ENCODE measurements around the gene ELOB. TPM values are rescaled to one million over a fixed set of nuclear protein-coding genes. Genes with fewer than 3 reads are reported as not detected.

ELOB gene
- total RNA-seq, 4 donors from 2014 or later: 186 to 446 (median 288) TPM

DNA sequence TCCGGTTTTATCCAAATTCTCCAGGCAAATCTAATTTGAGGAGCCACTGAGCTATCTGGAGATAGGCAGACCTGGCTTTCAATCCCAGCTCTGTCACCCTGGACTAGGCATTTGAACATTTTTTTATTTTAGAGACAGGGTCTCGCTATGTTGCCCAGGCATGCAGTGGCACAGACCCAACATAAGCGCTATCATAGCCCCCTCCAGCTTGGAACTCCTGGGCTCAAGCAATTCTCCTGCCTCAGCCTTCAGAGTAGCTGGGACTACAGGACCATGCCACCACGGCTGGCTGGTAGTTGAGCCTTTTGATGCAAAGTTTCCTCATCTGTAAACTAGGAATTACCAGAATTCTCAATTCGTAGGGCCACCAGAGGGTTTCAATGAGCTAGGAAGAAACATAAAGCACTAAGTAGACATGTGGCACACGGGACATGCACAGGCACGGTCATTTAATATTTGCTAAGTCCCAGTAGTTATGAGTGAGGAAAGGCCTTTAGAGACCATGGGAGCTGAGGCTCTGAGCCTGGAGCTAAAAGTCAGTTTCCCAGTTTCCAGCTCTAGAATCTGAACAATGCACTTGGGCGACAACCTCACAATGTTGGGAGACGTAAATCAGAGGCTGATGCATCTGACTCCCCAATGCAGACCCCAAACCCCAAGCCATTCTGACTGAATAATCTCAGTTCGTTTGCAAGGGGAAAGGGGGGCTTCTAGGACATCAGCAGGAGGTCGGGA lies 1.1 kb downstream of the ELOB start:
- Histone ChIP-seq H3K4me3 (peak overlapping the region; percentile 88 to 99 (median 98)), H3K27ac (peak overlapping the region; percentile 100), H3K27me3 (no peaks in the 10 kb centered on the region), H3K36me3 (peaks cover 9 to 46% (median 13%) of the 10 kb centered on the region in 3 donors), H3K9me3 (no peaks in the 10 kb centered on the region), H3K4me1 (peaks cover 16 to 73% (median 28%) of the 10 kb centered on the region in 3 donors)
- intact Hi-C loops (cut with DNase I): no loop called here
- TF ChIP-seq POLR2A (IDR thresholded peaks at IDR 0.05): no peak
- TF ChIP-seq, protein P1, sequence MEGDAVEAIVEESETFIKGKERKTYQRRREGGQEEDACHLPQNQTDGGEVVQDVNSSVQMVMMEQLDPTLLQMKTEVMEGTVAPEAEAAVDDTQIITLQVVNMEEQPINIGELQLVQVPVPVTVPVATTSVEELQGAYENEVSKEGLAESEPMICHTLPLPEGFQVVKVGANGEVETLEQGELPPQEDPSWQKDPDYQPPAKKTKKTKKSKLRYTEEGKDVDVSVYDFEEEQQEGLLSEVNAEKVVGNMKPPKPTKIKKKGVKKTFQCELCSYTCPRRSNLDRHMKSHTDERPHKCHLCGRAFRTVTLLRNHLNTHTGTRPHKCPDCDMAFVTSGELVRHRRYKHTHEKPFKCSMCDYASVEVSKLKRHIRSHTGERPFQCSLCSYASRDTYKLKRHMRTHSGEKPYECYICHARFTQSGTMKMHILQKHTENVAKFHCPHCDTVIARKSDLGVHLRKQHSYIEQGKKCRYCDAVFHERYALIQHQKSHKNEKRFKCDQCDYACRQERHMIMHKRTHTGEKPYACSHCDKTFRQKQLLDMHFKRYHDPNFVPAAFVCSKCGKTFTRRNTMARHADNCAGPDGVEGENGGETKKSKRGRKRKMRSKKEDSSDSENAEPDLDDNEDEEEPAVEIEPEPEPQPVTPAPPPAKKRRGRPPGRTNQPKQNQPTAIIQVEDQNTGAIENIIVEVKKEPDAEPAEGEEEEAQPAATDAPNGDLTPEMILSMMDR (IDR thresholded peaks at IDR 0.05): no peak
- no peak for DNase-seq
- 22 to 38% methylated on average over 8 to 9 of the region's 11 CpGs for WGBS, 2 donors

DNA sequence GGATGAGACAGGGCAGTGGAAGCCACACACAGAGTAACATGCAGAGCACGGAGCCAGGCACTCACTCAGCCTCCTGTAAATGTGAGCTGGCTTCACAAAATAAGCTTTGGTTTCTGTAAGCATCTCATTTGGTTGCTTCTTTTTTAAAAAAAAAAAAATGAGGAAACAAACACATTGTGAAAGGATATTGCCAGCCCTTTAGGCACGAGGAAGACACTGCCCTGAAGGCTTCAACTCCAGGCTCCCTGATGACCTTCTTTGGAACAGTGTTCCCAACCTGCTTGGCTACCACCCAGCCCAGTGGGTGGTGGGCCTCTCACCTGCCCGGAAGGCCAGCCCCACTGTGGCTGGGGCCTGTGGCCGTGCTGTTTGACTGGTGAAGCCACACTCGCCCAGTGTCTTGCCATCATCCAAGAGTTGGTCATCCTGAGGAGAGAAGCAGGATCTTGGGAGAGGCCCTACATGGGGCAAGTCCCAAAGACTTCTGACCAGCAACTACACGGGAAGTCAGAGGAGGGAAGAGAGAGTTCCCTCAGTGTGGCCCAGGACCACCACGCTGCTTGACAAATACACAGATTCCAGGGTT lies 1.9 kb downstream of the ELOB start:
- H3K4me1 ChIP-seq: peaks cover 16 to 80% (median 35%) of the 10 kb centered on the region in 3 donors
- peaks cover 14 to 53% (median 20%) of the 10 kb centered on the region in 3 donors for H3K36me3 ChIP-seq
- TF ChIP-seq, protein P1 (IDR thresholded peaks at IDR 0.05): no peak
- no peak for TF ChIP-seq POLR2A (IDR thresholded peaks at IDR 0.05)
- no peaks in the 10 kb centered on the region for H3K9me3 ChIP-seq
- H3K27me3 ChIP-seq: no peaks in the 10 kb centered on the region
- peak overlapping the region in 1 of 4 donors; percentile 98 for H3K4me3 ChIP-seq
- no peak for DNase-seq
- peak overlapping the region in 2 of 4 donors; percentile 24 to 100 for H3K27ac ChIP-seq
- intact Hi-C loops (cut with DNase I): no loop called here
- 59 to 72% methylated on average over 3 to 4 of the region's 7 CpGs for WGBS, 2 donors

DNA sequence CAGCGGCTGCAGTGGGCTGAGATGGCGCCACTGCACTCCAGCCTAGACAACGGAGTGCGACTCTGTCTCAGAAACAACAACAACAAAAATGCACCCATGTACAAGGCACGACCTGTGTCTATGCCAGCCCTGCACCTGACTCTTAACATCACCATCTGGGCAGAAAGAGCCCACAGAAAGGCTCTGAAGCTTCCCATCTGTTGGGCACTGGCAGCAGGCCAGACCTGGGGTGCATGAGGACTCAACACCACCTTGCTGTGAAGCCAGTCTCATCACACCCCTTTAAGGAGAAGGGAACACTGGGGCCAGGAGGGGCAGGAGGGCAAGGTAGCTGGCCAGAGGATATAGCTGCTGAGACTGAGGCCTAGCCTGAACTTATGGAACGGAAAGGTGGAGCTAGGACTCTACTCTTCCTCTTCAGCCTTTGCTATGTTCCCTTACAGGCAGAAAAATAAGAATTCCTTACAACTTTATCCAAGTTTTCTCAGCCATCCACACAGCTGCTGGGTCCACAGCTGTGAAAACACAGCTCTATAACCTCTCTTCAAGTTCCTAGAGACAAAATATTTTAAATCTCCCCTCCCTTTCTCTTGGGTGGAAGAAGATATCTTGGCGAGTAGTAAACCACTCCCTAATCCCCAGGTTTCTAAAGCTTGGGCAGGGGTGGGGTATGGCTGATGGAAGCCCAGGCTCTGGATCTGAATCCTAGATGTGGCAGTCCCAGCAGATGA lies 2.8 kb downstream of the ELOB start:
- Histone ChIP-seq H3K9me3 (no peaks in the 10 kb centered on the region), H3K4me1 (peaks cover 25 to 81% (median 42%) of the 10 kb centered on the region in 3 donors), H3K27ac (peak overlapping the region in 1 of 4 donors; percentile 42), H3K4me3 (no peak overlapping the region), H3K36me3 (peaks cover 23 to 62% (median 29%) of the 10 kb centered on the region in 3 donors), H3K27me3 (no peaks in the 10 kb centered on the region)
- DNase-seq: no peak
- TF ChIP-seq POLR2A (IDR thresholded peaks at IDR 0.05): no peak
- TF ChIP-seq, protein P1 (IDR thresholded peaks at IDR 0.05): no peak
- intact Hi-C loops (cut with DNase I): no loop called here
- WGBS, 2 donors: 64 to 68% methylated on average over 3 to 6 of the region's 7 CpGs

DNA sequence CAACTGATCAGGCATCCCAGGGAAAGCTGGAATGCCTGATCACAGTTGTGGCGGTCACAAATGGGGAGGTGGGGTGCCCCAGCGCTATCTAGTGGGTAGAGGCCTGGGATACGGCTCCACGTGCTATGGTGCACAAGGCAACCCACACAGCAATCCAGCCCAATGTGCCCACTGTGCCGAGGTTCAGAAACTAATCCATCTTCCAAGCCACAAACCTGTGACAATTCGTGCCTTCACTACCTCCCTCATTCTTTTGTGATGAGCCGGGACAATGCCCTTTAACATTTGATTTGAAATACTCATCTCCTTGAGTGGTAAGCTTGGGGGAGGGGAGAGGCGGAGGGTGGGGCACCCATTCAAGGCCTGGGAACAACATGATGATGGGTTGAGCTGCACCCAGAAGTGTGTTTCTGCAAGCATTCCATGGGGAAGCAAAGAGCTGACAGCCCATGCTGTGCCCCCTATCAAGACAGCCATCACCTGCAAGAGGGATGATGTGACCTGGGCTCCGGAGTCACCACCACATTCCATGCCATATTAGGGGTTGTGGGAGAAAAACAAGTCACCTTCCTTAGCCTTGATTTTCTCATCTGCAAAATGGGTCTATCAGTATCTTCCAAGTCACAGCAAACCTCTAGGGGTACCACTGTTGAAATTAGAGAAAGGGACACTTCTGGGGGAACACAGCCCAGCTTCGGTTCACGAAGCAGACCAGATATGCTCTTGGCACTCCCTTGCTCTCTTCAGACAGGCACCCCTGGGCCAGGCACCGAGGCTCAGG lies 3.7 kb downstream of the ELOB start:
- no peak for DNase-seq
- Histone ChIP-seq H3K9me3 (no peaks in the 10 kb centered on the region), H3K4me1 (peaks cover 31 to 81% (median 46%) of the 10 kb centered on the region in 3 donors), H3K36me3 (peaks cover 33 to 71% (median 39%) of the 10 kb centered on the region in 3 donors), H3K27ac (peak overlapping the region in 3 of 4 donors; percentile 36 to 54 (median 45)), H3K4me3 (no peak overlapping the region), H3K27me3 (no peaks in the 10 kb centered on the region)
- no peak for TF ChIP-seq POLR2A (IDR thresholded peaks at IDR 0.05)
- TF ChIP-seq, protein P1 (IDR thresholded peaks at IDR 0.05): no peak
- intact Hi-C loops (cut with DNase I): no loop called here
- 67 to 81% methylated on average over 7 to 8 of the region's 12 CpGs for WGBS, 2 donors
